ENCODE measurements around the gene CRABP1.

Gene CRABP1

DNA sequence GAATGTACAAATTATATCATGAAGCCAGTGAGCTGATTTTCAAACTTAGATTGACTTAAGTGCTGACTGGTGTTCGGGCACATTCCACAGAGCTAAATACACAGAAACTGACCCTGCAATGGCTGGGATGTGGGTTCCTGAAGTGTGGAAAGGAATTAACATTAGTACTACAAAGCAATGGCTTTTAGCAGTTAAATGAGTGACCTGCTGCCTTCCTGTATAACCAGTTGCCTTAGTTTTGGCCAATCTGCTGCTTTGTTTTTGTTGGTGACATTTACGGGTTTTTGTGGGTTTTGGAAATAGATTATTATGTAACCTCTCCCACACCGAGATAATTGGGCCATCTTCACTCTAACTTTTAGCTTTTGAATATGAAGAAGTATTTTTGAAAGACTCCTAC is 38.3 kb upstream of the CRABP1 start:
- in situ Hi-C loops (cut with HindIII; ENCODE audit: low sequenced_read_pairs), result no loop called here
- DNase-seq (ENCODE audit: low read depth, low spot score), result peak; percentile 37
- H3K4me3 ChIP-seq (ENCODE audit: low read depth, low read length), result no peak overlapping the region
- TF ChIP-seq, protein P1, sequence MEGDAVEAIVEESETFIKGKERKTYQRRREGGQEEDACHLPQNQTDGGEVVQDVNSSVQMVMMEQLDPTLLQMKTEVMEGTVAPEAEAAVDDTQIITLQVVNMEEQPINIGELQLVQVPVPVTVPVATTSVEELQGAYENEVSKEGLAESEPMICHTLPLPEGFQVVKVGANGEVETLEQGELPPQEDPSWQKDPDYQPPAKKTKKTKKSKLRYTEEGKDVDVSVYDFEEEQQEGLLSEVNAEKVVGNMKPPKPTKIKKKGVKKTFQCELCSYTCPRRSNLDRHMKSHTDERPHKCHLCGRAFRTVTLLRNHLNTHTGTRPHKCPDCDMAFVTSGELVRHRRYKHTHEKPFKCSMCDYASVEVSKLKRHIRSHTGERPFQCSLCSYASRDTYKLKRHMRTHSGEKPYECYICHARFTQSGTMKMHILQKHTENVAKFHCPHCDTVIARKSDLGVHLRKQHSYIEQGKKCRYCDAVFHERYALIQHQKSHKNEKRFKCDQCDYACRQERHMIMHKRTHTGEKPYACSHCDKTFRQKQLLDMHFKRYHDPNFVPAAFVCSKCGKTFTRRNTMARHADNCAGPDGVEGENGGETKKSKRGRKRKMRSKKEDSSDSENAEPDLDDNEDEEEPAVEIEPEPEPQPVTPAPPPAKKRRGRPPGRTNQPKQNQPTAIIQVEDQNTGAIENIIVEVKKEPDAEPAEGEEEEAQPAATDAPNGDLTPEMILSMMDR (IDR thresholded peaks at IDR 0.05; ENCODE audit: low read depth, low read length), result no peak

GRCh38 chr15:78302579-78303312 is 37.4 kb upstream of the CRABP1 start:
- TF ChIP-seq, protein P1 (IDR thresholded peaks at IDR 0.05; ENCODE audit: low read depth, low read length), result no peak
- peak; percentile 86 for DNase-seq (ENCODE audit: low read depth, low spot score)
- in situ Hi-C loops (cut with HindIII; ENCODE audit: low sequenced_read_pairs), result no loop called here
- no peak overlapping the region for H3K4me3 ChIP-seq (ENCODE audit: low read depth, low read length)

DNA sequence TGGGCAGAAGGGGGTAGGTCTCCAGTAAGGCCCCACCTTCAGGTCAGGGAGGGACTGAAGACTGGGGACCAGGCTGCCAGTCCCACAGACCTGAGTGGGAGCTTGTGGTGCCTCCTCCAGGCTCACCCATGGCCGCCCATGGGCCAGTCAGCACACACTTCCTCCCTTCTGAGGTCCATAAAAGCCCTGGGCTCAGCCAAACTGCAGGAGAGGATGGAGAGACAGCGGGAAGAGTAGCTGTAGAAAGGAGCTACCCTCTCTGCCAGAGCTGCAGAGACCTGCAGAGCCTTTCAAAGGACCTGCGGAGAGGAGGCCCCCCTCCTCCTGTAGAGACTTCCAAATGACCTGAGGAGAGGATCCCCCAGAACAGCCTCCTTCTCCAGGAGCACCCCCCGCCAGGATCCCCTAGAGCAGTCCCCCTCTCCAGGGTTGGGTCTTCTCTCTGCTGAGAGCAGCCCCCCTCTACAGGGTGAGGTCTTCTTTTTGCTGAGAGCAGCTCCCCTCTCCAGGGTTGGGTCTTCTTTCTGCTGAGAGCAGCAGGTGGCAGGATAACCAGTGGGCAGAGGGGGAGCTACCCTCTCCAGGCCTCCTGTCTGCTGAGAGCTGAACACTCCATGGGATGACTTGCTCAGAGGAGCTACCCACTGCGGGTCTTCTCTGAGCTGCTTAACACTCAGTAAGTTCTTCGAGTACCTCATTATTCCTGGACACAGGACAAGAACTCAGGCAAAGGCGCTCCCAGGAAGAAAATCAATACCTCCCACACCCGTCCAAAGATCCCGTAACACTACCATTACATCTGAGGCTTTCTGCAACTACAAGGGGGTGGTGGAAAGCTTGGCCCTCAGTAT is 35.7 kb upstream of the CRABP1 start:
- TF ChIP-seq, protein P1 (IDR thresholded peaks at IDR 0.05; ENCODE audit: low read depth, low read length), result no peak
- no peak for DNase-seq (ENCODE audit: low read depth, low spot score)
- in situ Hi-C loops (cut with HindIII; ENCODE audit: low sequenced_read_pairs), result no loop called here
- no peak overlapping the region for H3K4me3 ChIP-seq (ENCODE audit: low read depth, low read length)

GRCh38 chr15:78306176-78306774 is 33.9 kb upstream of the CRABP1 start:
- H3K4me3 ChIP-seq (ENCODE audit: low read depth, low read length), result no peak overlapping the region
- TF ChIP-seq, protein P1 (IDR thresholded peaks at IDR 0.05; ENCODE audit: low read depth, low read length), result no peak
- DNase-seq (ENCODE audit: low read depth, low spot score), result peak; percentile 83
- in situ Hi-C loops (cut with HindIII; ENCODE audit: low sequenced_read_pairs), result no loop called here

DNA sequence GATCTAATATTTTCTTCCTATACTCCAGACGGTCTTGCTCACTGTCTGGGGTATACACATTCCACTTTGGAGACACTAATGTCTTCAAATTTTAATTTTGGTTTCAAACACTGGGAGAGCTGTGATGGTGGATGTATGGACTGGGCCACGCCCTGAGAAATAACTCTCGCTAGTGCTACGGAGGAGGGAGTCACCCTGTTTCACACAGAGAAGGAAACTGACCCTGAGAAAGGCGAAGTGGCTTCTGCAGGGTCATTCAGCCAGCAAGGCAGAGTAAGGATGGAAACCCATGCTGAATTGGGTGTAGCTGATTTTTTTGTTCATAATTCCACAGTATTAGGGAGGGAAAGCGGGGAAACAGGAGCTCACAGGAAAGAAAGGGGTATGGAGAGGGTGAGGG is 32.2 kb upstream of the CRABP1 start:
- TF ChIP-seq, protein P1 (IDR thresholded peaks at IDR 0.05; ENCODE audit: low read depth, low read length), result no peak
- in situ Hi-C loops (cut with HindIII; ENCODE audit: low sequenced_read_pairs), result no loop called here
- H3K4me3 ChIP-seq (ENCODE audit: low read depth, low read length), result no peak overlapping the region
- no peak for DNase-seq (ENCODE audit: low read depth, low spot score)

DNA sequence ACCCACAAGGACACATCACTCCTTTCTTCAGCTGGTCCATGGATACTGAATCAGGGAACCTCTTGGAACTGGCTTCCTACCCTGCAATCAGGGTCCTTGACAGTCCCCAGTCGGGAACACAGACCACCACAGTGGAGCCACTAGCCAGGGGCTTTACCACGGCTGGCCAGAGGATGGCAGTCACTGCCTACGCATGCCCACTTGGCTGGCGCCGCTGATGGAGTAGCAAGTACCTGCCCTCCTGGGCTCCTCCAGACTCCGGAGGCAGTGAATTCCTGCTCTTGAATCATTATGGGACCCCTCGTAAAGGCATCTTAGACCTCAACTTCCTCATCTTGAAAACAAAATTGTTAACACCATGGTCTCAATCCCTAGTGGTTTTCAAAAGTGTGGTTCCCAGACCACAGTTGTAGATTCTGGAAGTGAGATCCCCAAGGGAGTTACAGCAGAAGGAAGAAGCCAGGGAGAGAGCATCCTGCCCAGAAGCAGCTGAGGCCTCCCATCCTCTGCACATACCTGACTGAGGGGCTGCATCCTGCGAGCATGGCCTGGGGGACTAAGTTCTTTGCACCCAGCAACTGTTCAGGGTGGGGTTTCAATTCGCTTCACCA is 31.6 kb upstream of the CRABP1 start:
- TF ChIP-seq, protein P1 (IDR thresholded peaks at IDR 0.05; ENCODE audit: low read depth, low read length), result peak; percentile 97
- no peak overlapping the region for H3K4me3 ChIP-seq (ENCODE audit: low read depth, low read length)
- DNase-seq (ENCODE audit: low read depth, low spot score), result peak; percentile 63
- in situ Hi-C loops (cut with HindIII; ENCODE audit: low sequenced_read_pairs), result no loop called here
